GM18520 (cell line): ENCODE data around the gene TM6SF1.
"Not testable (repeated sequence)": the region's sequence is repeated elsewhere in the genome, so short reads cannot be mapped to it uniquely, and the experiment has no call there.

Experiments used
- ATAC-seq: cut with Tn5 transposase; IDR thresholded peaks from one replicate; pipeline ENCODE4 v1.9.1; 2021; ENCODE audit not compliant: unreplicated experiment

The TM6SF1 gene

GRCh38 chr15:83087576-83087975 lies 19.9 kb upstream of the TM6SF1 start:
- ATAC-seq: no peak

DNA sequence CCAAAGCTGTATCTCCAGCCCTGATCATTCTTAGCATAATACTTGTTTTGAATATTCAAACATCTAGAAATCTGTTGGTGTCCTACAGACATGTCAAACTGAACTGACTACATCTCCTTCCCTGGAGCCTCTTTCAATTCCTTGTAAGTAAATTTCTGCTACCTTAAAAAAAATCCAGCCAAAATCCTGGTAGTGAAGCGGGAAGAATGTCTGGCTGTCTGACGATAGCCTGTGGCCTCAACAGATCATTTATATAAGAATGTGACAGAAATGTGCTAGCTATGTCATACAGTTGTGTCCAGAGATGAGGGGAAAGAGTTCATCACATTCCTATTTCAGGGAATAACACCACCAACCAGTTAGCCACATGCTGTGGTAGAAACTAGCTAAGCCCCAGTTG lies 18.6 kb upstream of the TM6SF1 start:
- no peak for ATAC-seq

- no peak for ATAC-seq
These were observed 17.0 kb upstream of the TM6SF1 start for GRCh38 chr15:83090465-83090864.

DNA sequence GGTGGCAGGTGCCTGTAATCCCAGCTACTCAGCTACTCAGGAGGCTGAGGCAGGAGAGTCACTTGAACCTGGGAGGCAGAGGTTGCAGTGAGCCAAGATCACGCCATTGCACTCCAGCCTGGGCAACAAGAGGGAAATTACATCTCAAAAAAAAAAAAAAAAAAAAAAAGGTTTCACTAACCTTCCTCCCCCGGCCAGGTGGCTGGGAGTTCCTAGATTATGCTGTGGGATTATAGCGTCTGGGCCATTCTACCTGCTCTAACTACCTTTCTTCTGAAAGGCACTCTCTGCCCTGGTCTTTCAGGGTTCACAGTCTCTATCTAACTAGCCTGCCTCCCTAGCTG lies 15.5 kb upstream of the TM6SF1 start:
- not testable (repeated sequence) for ATAC-seq

GRCh38 chr15:83092309-83092976 lies 15.0 kb upstream of the TM6SF1 start:
- no peak for ATAC-seq

DNA sequence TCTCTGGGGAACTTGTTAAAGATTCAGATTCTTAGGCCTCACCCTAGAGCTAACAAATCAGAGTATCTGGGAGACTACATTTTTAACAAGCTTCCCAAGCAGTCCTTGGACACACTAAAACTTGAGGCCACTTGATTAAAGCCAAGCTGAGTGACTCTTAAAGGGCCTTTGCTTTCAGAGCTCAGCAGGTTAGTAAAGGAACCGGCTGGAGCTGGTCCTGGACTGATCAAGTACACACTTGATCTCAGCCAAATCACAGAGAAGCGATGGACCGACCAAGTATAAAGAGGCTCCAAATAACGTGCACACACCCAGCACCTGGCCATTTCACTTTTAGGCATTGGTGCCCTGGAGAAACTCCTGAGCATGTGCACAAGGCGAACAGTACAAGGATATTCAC lies 12.9 kb upstream of the TM6SF1 start:
- no peak for ATAC-seq

- ATAC-seq: no peak
These were observed 9.4 kb upstream of the TM6SF1 start for GRCh38 chr15:83098079-83098478.

- ATAC-seq: no peak
These were observed 8.2 kb upstream of the TM6SF1 start for GRCh38 chr15:83099290-83099689.

GRCh38 chr15:83100097-83100646 lies 7.3 kb upstream of the TM6SF1 start:
- no peak for ATAC-seq

DNA sequence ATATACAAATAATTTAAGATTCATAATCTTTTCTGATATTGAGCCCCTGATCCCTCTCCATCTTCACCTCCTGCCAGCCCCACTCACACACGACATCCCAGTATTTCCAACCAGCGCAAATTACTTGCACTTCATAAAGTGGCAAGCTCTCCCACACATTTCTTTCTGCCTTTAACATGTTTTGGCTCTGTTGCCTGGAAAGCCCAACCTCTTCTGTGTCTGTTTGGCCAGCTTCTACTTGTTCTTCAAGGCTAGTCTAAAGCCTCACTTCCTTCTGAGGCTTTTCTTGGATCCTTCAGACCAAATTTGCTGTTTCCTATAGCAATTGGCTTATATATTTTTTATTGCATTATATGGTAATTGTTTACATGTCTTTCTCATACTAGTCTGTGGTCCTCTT lies 5.1 kb upstream of the TM6SF1 start:
- ATAC-seq: no peak

DNA sequence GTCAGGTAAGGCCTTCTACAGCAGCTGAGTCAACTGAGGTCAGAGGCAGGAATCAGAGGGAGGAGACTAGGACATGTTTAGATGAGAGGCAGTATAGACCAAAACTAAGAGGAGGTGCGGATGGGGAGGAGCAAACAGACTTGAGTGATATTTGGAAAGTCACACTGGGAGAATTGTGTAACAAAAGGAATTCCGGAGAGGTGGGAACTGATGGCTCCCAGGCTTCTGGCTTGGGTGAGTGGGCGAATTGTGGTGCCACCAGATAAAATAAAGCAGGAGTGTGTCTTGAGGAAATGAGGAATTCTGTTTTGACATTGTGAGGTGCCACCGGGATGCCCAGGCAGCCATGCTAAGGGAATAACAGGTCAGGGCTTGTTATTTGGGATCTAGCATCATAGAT lies 3.3 kb upstream of the TM6SF1 start:
- ATAC-seq: no peak

- ATAC-seq: no peak
These were observed 2.0 kb upstream of the TM6SF1 start for GRCh38 chr15:83105440-83105839.

DNA sequence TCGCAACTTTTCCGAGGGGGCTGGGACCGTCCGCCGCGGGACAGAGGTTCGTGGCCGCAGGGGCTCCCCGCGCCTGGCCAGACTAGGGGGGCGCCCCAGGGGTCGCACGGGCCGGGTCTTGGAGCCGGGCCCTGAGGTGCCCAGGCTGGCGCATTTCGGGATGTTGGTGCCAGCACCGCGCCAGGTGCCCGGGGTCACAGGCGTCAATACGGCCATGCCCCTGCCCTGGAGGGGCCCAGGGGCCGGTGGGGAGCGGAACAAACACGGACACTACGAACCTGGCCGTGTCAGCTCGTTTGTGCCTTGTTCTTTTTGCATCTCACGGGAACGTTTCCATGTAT lies 366 bp downstream of the TM6SF1 start:
- ATAC-seq: no peak

DNA sequence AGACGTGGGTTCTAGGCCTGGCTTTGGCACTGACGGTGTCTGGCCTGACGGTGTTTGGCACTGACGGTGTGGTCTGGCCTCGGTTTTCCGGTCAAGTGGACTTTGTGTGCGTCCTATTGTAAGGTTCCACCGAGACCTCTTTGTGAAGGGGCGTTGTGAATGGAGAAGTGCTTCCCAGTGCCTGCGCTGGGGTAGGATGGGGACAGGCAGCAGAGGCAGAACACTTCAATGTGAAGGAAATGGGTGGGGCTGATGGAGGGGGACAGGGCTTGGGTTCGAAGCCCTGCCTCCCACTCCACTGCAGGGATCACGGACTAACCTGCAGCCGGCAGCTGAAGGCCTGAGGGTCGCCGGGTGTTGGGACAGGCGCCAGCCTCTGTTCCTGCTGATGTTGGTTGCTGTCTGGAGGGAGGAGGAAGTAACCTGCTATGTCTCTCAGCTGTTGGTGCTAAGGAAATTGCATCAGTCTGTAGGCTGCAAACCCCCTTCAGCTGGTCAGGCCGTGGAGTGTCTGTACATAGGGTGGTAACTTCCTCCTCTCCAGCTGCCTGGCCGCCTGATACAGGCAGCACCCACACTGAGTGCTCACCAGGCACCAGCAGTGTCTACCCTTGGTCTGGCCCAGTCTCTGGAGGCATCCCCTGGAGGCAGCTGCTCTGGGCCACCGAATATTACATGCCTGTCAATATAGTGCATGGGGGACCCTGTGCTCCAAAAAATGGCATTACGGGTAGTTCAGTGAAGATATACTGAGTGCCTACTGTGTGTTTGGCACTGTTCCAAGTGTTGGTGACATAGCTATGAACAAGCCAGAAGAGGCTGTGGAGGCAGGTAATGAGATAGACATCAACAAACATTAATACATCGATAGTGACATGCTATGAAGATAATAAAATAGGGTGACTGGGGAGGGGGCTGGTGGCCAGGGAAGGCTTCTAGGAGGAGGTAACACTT lies 1.1 kb downstream of the TM6SF1 start:
- ATAC-seq: no peak

DNA sequence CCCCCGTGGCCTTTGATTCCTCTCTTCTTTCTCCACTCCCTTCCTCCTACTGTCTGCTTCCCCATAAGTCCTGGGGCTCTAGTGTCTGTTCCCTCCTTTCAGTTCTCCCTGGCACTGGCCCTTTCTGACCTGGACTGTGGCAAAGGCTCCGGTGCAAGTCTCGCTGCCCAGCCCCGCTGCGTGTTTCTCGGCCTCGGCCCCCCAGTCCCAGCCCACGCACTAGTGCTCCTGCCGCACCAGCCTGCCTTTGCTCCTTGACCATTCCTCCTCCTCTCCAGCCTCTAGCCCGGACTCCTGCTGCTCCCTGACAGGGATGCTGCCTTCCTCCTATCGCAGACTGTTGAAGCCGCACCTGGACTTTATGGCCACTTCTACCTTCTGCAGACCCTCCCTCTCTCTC lies 2.1 kb downstream of the TM6SF1 start:
- ATAC-seq: no peak

GRCh38 chr15:83110381-83110780 lies 2.9 kb downstream of the TM6SF1 start:
- ATAC-seq: no peak

- ATAC-seq: no peak
These were observed 3.7 kb downstream of the TM6SF1 start for GRCh38 chr15:83111149-83111548.

DNA sequence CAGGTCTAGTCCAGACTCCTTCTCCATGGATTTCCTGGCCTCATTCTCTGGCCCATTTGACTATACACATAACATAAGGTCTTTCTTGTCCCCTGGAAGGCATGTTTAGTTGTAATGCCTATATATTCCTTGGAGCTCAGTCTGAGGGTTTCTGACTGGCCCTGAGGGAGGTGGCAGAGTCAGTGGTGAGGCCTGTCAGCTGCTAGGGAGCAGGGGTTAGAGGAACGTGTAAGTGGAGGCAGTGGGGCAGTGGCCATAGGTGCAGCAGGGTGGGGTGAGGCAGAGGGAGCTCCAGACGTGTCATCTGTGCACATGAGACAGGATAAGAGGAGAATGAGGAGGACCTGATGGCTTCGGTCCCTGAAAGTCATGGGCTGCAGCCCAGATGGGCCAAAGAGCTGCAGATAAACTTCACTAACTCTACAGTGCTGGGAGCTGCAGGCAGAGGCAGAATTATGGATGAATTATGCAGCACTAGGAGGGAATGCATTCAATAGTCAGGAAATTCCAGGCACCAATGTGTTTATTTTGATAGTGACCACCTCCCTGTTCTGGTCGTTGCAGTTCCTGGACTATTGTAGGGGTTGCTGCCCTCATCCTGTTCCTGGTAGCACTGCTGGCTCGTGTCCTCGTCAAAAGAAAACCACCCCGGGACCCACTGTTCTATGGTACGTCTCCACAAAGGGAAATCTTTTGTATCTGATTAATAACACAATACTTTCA lies 4.9 kb downstream of the TM6SF1 start:
- no peak for ATAC-seq

- ATAC-seq: no peak
These were observed 5.5 kb downstream of the TM6SF1 start for GRCh38 chr15:83112956-83113299.

- no peak for ATAC-seq
These were observed 6.6 kb downstream of the TM6SF1 start for GRCh38 chr15:83113881-83114674.

DNA sequence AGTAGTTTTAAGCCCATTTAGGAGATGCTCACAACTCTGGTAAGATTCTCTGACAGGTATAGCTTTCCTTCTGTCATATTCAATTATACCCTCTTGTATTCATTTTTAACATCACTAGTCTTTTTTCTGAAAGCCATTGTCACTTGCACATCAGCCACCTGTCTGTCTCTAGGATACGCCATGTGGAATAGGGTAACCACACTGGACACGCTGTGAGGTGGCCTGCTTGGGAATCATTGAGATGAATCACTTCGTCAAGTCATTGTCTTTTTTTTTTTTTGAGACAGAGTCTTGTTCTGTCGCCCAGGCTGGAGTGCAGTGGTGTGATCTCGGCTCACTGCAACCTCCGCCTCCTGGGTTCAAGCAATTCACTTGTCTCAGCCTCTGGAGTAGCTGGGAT lies 7.4 kb downstream of the TM6SF1 start:
- no peak for ATAC-seq
